HEK293 (cell line): Measurements from ENCODE around the gene DAP.

Experiments used
- CTCF ChIP-seq: fragments of 450-650 bp; formaldehyde crosslinking; IDR thresholded peaks from 2 replicates; pipeline ENCODE4 v1.5.1; 2016; ENCODE audit warnings: missing biosample characterization, missing genetic modification characterization
- ZBTB49 ChIP-seq: fragments of 450-650 bp; formaldehyde crosslinking; IDR thresholded peaks from 2 replicates; pipeline ENCODE4 v1.5.1; 2016; ENCODE audit warnings: missing biosample characterization, missing genetic modification characterization, low read depth
- ZBTB8A ChIP-seq: fragments of 450-650 bp; formaldehyde crosslinking; IDR thresholded peaks from 2 replicates; pipeline ENCODE4 v1.5.1; 2016; ENCODE audit warnings: missing biosample characterization, missing genetic modification characterization
- ZNF140 ChIP-seq: fragments of 450-650 bp; formaldehyde crosslinking; IDR thresholded peaks from 2 replicates; pipeline ENCODE4 v1.5.1; 2016; ENCODE audit warnings: missing biosample characterization, missing genetic modification characterization
- ZNF18 ChIP-seq: fragments of 450-650 bp; formaldehyde crosslinking; IDR thresholded peaks from 2 replicates; pipeline ENCODE4 v1.5.1; 2016; ENCODE audit warnings: missing biosample characterization, missing genetic modification characterization
- ZNF660 ChIP-seq: fragments of 450-650 bp; IDR thresholded peaks from 2 replicates; pipeline ENCODE4 v1.5.1; 2018; ENCODE audit warnings: missing biosample characterization, mild to moderate bottlenecking, missing genetic modification characterization
- ZNF776 ChIP-seq: fragments of 450-650 bp; formaldehyde crosslinking; IDR thresholded peaks from 2 replicates; pipeline ENCODE4 v1.5.0; 2017; ENCODE audit warnings: missing biosample characterization, missing genetic modification characterization, borderline replicate concordance

- TF ChIP-seq CTCF (no peak), ZBTB8A (tag by site-specific recombination) (no peak), ZNF18 (tag by site-specific recombination) (no peak), ZBTB49 (tag by site-specific recombination) (no peak), ZNF660 (tag by site-specific recombination) (no peak), ZNF140 (no peak), ZNF776 (tag by site-specific recombination) (no peak)
These were observed 29.1 kb downstream of the DAP start for GRCh38 chr5:10731913-10732312.
